K562 (cell line): ENCODE results near the gene SLC19A3. TPM values are rescaled to one million over a fixed set of nuclear protein-coding genes. Genes with fewer than 3 reads are reported as not detected.

ENCODE experiments used
- ATAC-seq: fragments of 200-7000 bp; cut with Tn5 transposase; 3 replicates; pipeline ENCODE4 v1.9.1; 2020; ENCODE audit warnings: moderate library complexity
- BruUV-seq: library from RNA; stranded (reverse); fragments of 400-500 nt; replicated peaks from 2 replicates; lab custom pipeline; 2021; lab: Mats Ljungman, UMichigan
- CTCF ChIA-PET: fragments of 300-600 bp; formaldehyde crosslinking; extraction: SDS; loops from one replicate; lab custom pipeline; 2021; ENCODE audit warnings: low intra/inter-chr PET ratio; lab: Yijun Ruan, JAX
- POLR2A ChIA-PET: fragments of 300-600, 350-650 bp; sonication (Branson Sonifier 250); formaldehyde crosslinking; extraction: SDS; loops from one replicate; lab custom pipeline; 2021; ENCODE audit warnings: antibody characterized with exemption, inconsistent platforms; lab: Yijun Ruan, JAX
- DNase-seq, 4 experiments: peaks; one replicate each; pipeline versions ENCODE4 v3.0.0 to v3.0.0-alpha.2; 2011 to 2018; ENCODE audit warnings: low spot score in 3 of 4, mixed read lengths in 3 of 4; ENCODE audit errors: extremely low read depth in 1 of 4
- FAIRE-seq: peaks from 2 replicates; lab custom pipeline; 2011; peaks lifted over from hg19 to GRCh38; lab: Jason Lieb, UNC
- H2AFZ ChIP-seq: 2 replicates; pipeline ENCODE4 v1.6.0; 2011; ENCODE audit warnings: low read depth, low read length, control low read depth, inconsistent platforms
- H3K27ac ChIP-seq: fragments of 200-600 bp; 3 replicates; pipeline ENCODE4 v1.8.0; 2011; ENCODE audit warnings: low read depth, mild to moderate bottlenecking, control low read depth, inconsistent platforms, low read length, moderate library complexity, mixed read lengths; ENCODE audit errors: extremely low read depth
- H3K27me3 ChIP-seq, 2 experiments: fragments of 300-600 bp in 1 of 2; 2 replicates in 1 of 2; 3 replicates in 1 of 2; pipeline versions ENCODE4 v1.6.0 to v1.8.0; 2011; ENCODE audit warnings: inconsistent platforms in 2 of 2, low read length in 2 of 2, mild to moderate bottlenecking in 1 of 2, mixed read lengths in 1 of 2, moderate library complexity in 1 of 2; ENCODE audit not compliant: control insufficient read depth in 2 of 2, insufficient read depth in 2 of 2
- H3K36me3 ChIP-seq: fragments of 300-600 bp; 3 replicates; pipeline ENCODE4 v1.8.0; 2011; ENCODE audit warnings: mild to moderate bottlenecking, low read length, inconsistent platforms; ENCODE audit not compliant: control insufficient read depth, insufficient read depth
- H3K4me1 ChIP-seq, 2 experiments: fragments of 200-600 bp in 1 of 2; replicated peaks in 1 of 2; 2 replicates in 1 of 2; 3 replicates in 1 of 2; pipeline versions ENCODE4 v1.5.1 to v1.8.0; 2011; ENCODE audit warnings: inconsistent platforms in 2 of 2, low read length in 2 of 2, mild to moderate bottlenecking in 1 of 2, mixed read lengths in 1 of 2, moderate library complexity in 1 of 2; ENCODE audit not compliant: control insufficient read depth in 2 of 2, insufficient read depth in 2 of 2
- H3K4me2 ChIP-seq: 2 replicates; pipeline ENCODE4 v1.6.1; 2011; ENCODE audit warnings: low read length, control low read depth, inconsistent platforms, mixed read lengths; ENCODE audit not compliant: insufficient read depth
- H3K4me3 ChIP-seq: fragments of 200-600 bp; sonication (generic), shearing (Covaris generic); 2 replicates; pipeline ENCODE4 v1.5.1; 2016; ENCODE audit warnings: control low read depth, inconsistent platforms
- H3K79me2 ChIP-seq: fragments of 200-600 bp; 3 replicates; pipeline ENCODE4 v1.8.0; 2011; ENCODE audit warnings: low read length, inconsistent platforms; ENCODE audit not compliant: control insufficient read depth, insufficient read depth
- H3K9ac ChIP-seq, 2 experiments: 2 replicates each; pipeline versions ENCODE4 v1.6.0 to v1.6.1; 2011; ENCODE audit warnings: low read depth in 2 of 2, low read length in 2 of 2, control low read depth in 1 of 2, inconsistent platforms in 1 of 2, mild to moderate bottlenecking in 1 of 2, mixed read lengths in 1 of 2; ENCODE audit not compliant: insufficient read depth in 1 of 2
- H3K9me1 ChIP-seq: one replicate; pipeline ENCODE4 v1.6.0; 2011; ENCODE audit warnings: inconsistent platforms, mild to moderate bottlenecking, low read length, moderate library complexity; ENCODE audit not compliant: control insufficient read depth, insufficient read depth
- H3K9me3 ChIP-seq: replicated peaks from 2 replicates; pipeline ENCODE4 v1.5.1; 2011; ENCODE audit warnings: low read depth, low read length, inconsistent platforms; ENCODE audit not compliant: control insufficient read depth, insufficient read depth
- H4K20me1 ChIP-seq: replicated peaks from 2 replicates; pipeline ENCODE4 v1.6.1; 2011; ENCODE audit warnings: low read length, inconsistent platforms, mixed read lengths; ENCODE audit not compliant: control insufficient read depth, insufficient read depth
- WGBS: fragments of 100-300 bp; shearing (Covaris generic); methylation state at CpG from one replicate; pipeline ENCODE4 v1.1.6; 2016; ENCODE audit warnings: low coverage, mixed read lengths; ENCODE audit not compliant: insufficient coverage; ENCODE audit errors: missing lambda C conversion rate; 5-methylcytosine and 5-hydroxymethylcytosine counted together
- in situ Hi-C: fragments of 300-500 bp; cut with MboI; formaldehyde crosslinking; loops from 4 replicates; pipeline ENCODE4 v1.15.0; 2018; ENCODE audit warnings: inconsistent platforms, mixed read lengths
- intact Hi-C: fragments of 100-400 bp; cut with micrococcal nuclease; formaldehyde crosslinking; loops from 2 replicates; pipeline ENCODE4 v1.14.2; 2022
- polyA plus RNA-seq, 8 experiments: library from polyadenylated mRNA; depleted of rRNA in 4 of 8; stranded (reverse) in 5 of 8; unstranded in 3 of 8; fragments of >200 nt; fragmentation: Nextera tagmentation in 2 of 8; fragmentation: Illumina TruSeq in 1 of 8; extraction: Ambion mirVana in 2 of 8; extraction: Trizol in 1 of 8; gene quantifications; 2 replicates each; pipeline versions ENCODE4 v1.2.1 to v1.2.3, GENCODE V29; 2011 to 2014; ENCODE audit warnings: inconsistent platforms in 1 of 8, missing spikeins in 1 of 8
- total RNA-seq, 7 experiments: library from RNA; depleted of rRNA in 6 of 7; stranded (reverse); fragments of >200 nt in 6 of 7; fragmentation: Illumina TruSeq in 2 of 7; extraction: Trizol in 2 of 7; gene quantifications; 2 replicates each; pipeline versions ENCODE4 v1.2.1 to v1.2.3, GENCODE V29; 2011 to 2021; ENCODE audit warnings: low replicate concordance in 1 of 7
- TF ChIP-seq, protein P1 (sequence below): sonication (generic); formaldehyde crosslinking; IDR thresholded peaks from 2 replicates; pipeline ENCODE4 v1.8.1; 2023; ENCODE audit warnings: mild to moderate bottlenecking, missing genetic modification reagents
- TF ChIP-seq, protein P2 (sequence below): sonication (generic); formaldehyde crosslinking; IDR thresholded peaks from 2 replicates; pipeline ENCODE4 v1.8.0; 2022; ENCODE audit warnings: mild to moderate bottlenecking, missing genetic modification reagents
- TF ChIP-seq, protein P3 (sequence below): fragments of 450-650 bp; formaldehyde crosslinking; IDR thresholded peaks from 2 replicates; pipeline ENCODE4 v1.4.0; 2020; ENCODE audit warnings: mild to moderate bottlenecking, moderate library complexity

The SLC19A3 gene
- total and polyA plus RNA-seq, 9 of the 15 experiments (the other 6 are each of a cell fraction or from before 2014, with no cell fraction given), result not detected

DNA sequence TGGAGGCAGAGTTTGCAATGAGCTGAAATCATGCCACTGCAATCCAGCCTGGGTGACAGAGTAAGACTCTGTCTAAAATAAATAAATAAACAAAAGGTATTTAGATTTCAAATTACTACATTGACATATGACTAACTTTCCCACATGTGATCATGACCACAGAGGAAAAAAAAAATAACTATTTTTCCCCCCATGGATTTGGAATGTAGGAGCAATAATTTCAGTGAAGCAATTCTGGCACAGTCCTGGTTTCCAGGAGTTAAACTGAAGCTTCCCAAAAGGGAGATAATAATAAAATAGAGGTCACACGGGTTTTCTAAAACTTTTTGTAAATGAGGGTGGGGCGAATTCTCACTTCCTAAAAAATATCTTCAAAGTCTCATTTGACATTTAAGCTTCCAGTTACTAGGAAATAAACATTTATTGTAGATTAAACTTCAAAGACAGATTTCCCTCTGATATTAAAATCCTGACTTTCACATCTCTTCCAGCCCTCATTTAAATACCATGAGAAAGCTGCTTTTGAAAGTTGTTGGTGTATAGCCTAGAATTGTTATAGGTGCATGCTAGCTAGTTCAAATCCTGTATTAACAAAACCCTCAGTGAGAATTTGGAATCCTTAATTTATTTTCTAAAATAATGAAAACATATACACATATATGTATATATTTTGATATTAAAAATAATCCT, 20.7 kb downstream of the SLC19A3 start:
- intact Hi-C loops (no loop called here), in situ Hi-C loops (no loop called here)
- H3K4me1 ChIP-seq, result no peaks in the 10 kb centered on the region
- H3K9me1 ChIP-seq, result no peaks in the 10 kb centered on the region
- H3K4me3 ChIP-seq, result no peak overlapping the region
- no TSS peak for BruUV-seq
- no peak overlapping the region for H3K9ac ChIP-seq
- H3K9me3 ChIP-seq, result no peaks in the 10 kb centered on the region
- DNase-seq (no peak), FAIRE-seq (no peak), ATAC-seq (no peak)
- ChIA-PET POLR2A (interaction anchor here (1.1 kb wide), 1 partner anchor 8 kb away, joined by 3 read pairs; no protein-coding TSS in a partner anchor), CTCF (no interaction called here)
- TF ChIP-seq, protein P1, sequence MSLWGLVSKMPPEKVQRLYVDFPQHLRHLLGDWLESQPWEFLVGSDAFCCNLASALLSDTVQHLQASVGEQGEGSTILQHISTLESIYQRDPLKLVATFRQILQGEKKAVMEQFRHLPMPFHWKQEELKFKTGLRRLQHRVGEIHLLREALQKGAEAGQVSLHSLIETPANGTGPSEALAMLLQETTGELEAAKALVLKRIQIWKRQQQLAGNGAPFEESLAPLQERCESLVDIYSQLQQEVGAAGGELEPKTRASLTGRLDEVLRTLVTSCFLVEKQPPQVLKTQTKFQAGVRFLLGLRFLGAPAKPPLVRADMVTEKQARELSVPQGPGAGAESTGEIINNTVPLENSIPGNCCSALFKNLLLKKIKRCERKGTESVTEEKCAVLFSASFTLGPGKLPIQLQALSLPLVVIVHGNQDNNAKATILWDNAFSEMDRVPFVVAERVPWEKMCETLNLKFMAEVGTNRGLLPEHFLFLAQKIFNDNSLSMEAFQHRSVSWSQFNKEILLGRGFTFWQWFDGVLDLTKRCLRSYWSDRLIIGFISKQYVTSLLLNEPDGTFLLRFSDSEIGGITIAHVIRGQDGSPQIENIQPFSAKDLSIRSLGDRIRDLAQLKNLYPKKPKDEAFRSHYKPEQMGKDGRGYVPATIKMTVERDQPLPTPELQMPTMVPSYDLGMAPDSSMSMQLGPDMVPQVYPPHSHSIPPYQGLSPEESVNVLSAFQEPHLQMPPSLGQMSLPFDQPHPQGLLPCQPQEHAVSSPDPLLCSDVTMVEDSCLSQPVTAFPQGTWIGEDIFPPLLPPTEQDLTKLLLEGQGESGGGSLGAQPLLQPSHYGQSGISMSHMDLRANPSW (CRISPR knock-in tag), result no peak
- TF ChIP-seq, protein P2, sequence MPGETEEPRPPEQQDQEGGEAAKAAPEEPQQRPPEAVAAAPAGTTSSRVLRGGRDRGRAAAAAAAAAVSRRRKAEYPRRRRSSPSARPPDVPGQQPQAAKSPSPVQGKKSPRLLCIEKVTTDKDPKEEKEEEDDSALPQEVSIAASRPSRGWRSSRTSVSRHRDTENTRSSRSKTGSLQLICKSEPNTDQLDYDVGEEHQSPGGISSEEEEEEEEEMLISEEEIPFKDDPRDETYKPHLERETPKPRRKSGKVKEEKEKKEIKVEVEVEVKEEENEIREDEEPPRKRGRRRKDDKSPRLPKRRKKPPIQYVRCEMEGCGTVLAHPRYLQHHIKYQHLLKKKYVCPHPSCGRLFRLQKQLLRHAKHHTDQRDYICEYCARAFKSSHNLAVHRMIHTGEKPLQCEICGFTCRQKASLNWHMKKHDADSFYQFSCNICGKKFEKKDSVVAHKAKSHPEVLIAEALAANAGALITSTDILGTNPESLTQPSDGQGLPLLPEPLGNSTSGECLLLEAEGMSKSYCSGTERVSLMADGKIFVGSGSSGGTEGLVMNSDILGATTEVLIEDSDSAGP (CRISPR knock-in tag), result no peak
- TF ChIP-seq, protein P3, sequence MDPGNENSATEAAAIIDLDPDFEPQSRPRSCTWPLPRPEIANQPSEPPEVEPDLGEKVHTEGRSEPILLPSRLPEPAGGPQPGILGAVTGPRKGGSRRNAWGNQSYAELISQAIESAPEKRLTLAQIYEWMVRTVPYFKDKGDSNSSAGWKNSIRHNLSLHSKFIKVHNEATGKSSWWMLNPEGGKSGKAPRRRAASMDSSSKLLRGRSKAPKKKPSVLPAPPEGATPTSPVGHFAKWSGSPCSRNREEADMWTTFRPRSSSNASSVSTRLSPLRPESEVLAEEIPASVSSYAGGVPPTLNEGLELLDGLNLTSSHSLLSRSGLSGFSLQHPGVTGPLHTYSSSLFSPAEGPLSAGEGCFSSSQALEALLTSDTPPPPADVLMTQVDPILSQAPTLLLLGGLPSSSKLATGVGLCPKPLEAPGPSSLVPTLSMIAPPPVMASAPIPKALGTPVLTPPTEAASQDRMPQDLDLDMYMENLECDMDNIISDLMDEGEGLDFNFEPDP, result no peak
- no peak overlapping the region for H3K4me2 ChIP-seq
- H3K36me3 ChIP-seq, result no peaks in the 10 kb centered on the region
- no peak overlapping the region for H2AFZ ChIP-seq
- 6% methylated on average over 2 of the region's 2 CpGs for WGBS
- no peaks in the 10 kb centered on the region for H3K79me2 ChIP-seq
- peaks cover 4 to 8% of the 10 kb centered on the region in 2 experiments; a peak in 2 of 5 replicates for H3K27me3 ChIP-seq
- no peaks in the 10 kb centered on the region for H4K20me1 ChIP-seq
- H3K27ac ChIP-seq, result no peak overlapping the region
